HG03457 (cell line): Measurements from ENCODE around the gene MAP1LC3B.

Source experiments
- ATAC-seq: cut with Tn5 transposase; IDR thresholded peaks from one replicate; pipeline ENCODE4 v1.9.1; 2021; ENCODE audit warnings: moderate number of reproducible peaks; ENCODE audit not compliant: unreplicated experiment

MAP1LC3B gene

DNA sequence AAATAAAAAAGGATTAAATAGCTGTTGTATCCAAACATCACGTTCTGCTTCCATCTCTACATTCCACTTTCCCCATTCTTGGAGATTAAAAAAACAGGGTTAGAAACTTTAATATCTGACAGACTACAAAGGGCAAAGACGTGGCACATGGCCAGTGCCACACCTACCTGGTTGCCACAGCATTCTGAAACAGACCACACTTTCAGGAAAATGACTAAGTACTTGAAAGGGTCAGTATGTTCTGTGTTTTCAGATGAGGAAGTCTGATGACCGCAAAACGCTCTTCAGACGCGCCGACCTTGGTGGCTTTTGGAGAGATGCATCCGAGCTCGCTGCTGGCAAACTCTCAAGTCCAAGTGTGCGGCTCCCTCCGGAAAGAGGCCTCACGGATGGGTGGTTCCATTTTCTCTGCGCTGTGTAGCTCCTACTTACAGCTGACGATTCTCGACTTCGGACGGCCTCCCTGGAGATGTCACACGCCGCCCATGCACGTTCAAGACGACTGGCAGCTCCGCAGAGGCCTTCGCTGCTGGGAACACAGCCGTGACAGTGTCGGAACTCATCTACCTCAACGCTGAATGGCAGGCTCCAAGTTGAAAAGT lies 15.5 kb downstream of the MAP1LC3B start:
- ATAC-seq = no peak

- ATAC-seq = no peak
Observed at GRCh38 chr16:87409153-87409552, 17.0 kb downstream of the MAP1LC3B start.

- no peak for ATAC-seq
Observed at GRCh38 chr16:87409781-87410180, 17.6 kb downstream of the MAP1LC3B start.

GRCh38 chr16:87410530-87410929 lies 18.4 kb downstream of the MAP1LC3B start:
- no peak for ATAC-seq

DNA sequence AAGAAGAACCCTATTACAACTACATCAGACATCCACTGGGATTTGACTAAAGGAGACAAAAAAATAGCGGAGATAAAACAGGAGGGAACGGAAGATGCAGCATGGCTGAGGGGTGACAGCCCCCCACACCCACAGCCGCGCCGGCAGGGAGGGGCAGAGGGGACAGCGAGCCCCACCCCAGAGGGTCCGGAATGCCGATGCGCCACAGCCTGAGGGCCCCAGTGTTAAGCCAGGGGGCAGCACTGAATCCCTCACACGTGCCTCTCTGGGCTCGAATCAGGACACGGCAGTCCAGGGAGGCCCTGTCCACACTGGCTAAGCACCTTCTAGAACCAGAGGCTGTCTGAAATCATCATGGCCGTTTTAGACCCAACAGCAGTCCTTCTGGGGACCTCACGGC lies 18.8 kb downstream of the MAP1LC3B start:
- ATAC-seq = no peak

GRCh38 chr16:87411375-87412271 lies 19.5 kb downstream of the MAP1LC3B start:
- no peak for ATAC-seq

DNA sequence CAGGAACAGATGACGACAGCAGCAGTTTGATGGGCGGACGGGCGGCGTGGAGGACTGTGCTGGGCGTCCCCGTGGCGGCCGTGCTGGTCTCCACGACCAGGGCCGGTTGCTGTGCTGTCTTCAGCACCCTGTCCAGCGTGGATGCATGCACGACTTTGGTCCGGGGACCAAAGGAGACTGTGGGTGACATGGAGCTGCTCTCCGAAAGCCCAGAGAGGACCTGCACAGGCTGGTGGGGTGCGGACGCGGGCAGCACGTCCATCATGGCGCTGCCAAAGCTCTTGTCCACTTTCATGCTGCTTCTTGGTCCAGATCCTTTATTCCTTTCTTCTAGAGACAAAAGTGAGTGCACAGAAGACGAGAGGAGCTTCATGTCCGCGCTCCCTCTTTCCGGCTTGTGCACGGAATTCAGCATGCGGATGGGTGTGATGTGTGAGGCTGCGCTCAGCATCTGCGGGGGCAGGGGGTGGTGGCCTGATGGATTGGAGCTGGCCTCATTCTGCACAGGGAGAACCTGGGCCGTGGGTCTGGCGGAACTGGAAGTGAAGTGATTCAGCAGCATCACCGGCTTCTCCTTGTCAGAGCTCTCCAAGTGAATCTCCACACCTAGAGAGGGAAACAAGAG lies 20.3 kb downstream of the MAP1LC3B start:
- no peak for ATAC-seq

DNA sequence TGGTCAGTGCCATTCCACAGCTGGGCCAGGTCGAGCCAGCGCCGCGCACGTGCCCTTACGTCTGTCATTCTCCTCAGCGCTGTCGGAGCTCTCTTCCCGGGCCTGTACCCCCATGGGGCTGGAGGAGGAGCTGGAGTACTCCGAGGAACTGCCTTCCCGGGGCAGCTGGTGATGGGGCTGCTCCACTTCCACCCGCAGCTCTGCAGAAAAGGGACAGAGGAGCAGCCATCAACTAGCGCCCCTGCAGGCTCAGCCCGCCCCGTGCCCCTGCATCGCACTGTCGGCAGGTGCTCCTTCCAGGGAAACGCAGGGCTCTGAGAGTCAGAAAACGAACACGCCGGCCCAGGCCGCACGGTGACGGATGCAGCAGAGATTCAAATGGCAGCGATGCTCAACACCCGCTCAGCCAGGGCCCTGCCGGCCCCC lies 20.9 kb downstream of the MAP1LC3B start:
- ATAC-seq = no peak

GRCh38 chr16:87414251-87414680 lies 22.1 kb downstream of the MAP1LC3B start:
- no peak for ATAC-seq

DNA sequence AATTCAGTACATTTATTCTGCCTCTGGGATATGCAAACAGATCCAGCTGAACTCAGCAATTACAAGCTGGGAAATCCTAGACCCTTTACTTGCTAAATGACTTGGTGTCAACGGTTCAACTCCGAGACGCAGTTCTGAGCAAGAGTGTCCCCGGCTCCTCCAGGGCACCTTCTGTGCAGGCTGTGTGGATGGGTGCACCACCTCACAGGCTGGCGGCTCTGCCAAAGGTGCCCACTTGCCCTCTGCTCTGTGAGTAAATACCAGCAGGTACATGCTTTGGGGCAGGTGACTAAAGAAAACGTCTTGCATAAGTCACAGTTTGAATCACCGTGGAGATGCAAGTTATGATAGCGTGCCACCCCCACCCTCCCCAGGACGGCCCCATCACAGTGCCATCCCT lies 23.3 kb downstream of the MAP1LC3B start:
- ATAC-seq = no peak

DNA sequence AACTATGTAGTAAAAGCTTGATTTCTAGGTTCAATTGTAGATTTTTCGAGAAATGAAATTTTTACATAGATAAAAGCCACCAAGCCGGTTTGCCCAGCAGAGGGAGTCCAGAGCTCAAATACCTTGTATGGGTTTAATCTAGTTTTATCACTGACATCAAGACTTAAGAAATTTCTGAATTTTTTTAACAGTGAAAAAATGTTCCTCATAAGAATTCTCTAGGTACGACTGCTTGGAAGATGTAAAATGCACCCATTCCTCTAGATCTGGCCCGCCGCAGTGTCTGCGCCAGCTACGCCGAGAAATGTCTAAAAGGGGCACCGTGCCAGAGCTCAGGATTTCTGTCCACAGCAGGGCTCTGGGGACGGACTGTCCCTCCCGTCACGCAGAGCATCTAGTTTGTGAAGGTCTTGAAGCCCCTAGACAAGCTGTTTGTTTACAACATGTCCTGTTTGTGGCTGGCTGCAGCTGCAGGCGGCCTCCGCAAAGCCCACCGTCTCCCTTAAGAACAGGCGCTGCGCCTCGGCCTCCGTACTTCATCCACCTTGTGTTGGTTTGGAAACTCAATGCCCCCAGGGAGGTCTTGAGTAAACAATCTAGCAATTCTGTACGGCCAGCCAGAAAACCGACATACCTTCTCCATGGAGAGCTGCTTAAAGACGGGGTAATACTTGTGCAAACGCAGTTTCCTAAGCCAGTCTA lies 24.8 kb downstream of the MAP1LC3B start:
- no peak for ATAC-seq

DNA sequence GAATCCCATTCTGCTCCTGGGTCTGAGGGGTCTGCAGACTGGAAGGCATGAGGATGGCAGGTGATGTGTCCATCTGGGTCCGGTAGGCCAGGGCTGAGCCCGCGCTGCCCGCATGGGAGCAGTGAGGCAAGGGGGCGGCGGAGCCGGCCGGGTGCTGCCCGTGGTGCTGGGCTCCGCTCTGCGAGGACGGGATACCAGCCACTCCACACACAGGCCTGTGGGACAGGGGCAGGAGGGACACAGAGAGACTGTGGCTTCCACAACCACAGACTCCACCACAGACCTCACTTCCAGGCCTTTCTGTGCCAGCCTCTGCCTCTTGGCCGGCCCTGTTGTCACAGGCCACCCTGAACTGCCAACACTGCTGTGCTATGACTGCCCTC lies 25.4 kb downstream of the MAP1LC3B start:
- no peak for ATAC-seq

GRCh38 chr16:87418216-87418615 lies 26.1 kb downstream of the MAP1LC3B start:
- ATAC-seq = no peak

GRCh38 chr16:87418644-87419043 lies 26.5 kb downstream of the MAP1LC3B start:
- no peak for ATAC-seq

DNA sequence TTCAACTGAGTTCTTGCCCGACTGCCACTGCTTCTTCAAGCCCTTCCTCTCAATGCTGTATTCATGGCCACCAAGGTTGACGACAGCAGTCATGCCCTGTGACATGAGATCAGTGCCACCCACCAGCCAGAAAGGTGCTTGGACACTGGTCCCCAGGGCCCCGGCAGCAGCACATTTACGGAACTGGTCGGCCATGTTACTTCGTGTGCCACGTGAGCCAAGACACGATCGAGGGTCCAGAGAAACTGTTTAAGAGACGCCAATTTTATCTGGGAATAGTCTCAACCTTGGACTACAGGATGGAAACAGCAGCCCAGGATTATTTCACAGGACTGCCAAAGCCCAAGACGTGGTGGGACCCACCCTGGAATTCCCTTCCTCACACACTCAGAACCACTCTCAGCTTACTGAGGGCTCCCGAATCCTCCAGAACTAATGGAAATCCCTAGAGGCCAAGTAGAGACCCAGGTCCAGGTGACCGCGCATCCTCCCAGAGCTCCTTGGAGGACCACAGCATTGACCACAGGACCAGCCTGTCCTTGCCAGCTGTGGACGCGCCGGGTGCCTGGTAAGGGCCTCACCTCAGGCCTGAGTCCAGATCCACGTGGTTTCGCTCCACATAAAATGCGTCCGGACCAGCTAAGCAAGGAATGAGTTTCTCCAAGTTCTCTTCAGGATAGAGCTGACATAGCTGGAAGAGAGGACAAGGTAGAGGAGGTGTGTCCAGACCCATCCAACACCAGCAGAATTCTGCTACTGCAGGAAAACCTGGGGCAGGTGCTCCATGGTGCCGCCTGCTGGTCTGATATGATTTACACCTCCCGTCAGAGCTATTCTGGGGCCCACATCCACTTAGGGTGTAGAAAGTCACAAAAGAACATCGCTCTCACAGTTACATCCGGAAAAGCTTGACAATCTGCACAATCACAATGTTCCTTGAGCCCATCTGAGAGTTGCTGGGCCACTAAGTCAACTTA lies 28.2 kb downstream of the MAP1LC3B start:
- ATAC-seq = no peak

- ATAC-seq = no peak
Observed at GRCh38 chr16:87421003-87421912, 29.1 kb downstream of the MAP1LC3B start.

DNA sequence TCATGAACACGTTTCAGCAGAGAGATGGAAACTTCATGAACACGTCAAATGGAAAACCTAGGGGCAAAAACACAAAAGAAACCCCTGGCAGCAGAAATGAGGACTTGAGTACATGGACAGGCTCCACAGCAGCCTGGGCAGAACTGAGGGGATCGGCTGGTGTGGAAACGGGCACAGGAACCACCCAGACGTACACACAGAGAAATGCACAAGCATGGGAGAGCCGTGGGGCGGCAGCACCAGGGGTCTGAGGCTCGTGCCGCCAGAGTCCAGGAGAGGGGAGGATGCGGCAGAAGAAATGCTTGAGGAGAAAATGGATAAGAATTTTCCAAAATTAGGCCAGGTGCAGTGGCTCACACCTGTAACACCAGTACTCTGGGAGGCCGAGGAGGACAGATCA lies 30.0 kb downstream of the MAP1LC3B start:
- no peak for ATAC-seq

GRCh38 chr16:87423429-87423828 lies 31.3 kb downstream of the MAP1LC3B start:
- ATAC-seq = no peak

- no peak for ATAC-seq
Observed at GRCh38 chr16:87424266-87424665, 32.1 kb downstream of the MAP1LC3B start.
